Body of pancreas (tissue), 4 donors: ENCODE results near the gene PJA2.

Experiments
- CTCF ChIP-seq, 7 experiments: fragments of 450-650 bp in 4 of 7; fragments of 200-600 bp in 3 of 7; sonication (generic) in 3 of 7; IDR thresholded peaks; one replicate each; pipeline ENCODE4 v1.5.1; 2016 to 2019; ENCODE audit warnings: antibody characterized with exemption in 7 of 7
- POLR2A ChIP-seq, 3 donors: fragments of 450-650 bp; IDR thresholded peaks; one replicate each; pipeline ENCODE4 v1.6.1; 2016; ENCODE audit warnings: antibody characterized with exemption in 3 of 3, mild to moderate bottlenecking in 2 of 3

DNA sequence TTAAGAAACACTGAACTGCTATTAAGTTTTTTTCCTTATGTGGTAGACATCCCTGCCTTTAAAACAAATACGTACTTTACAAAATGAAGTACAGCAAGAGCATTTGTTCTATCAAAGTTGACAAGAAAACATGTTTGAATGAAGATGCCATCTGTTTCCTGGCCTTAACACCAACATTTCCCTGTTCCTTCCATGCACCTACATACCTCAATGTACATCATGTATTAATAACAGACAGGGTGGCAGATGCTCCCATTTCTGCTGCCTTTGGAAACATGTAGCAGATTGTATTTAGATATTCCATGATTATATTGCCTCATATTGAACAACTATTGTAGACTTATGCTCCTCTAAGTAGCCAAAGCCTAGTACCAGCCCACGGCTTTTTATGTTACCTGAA is 104.4 kb downstream of the PJA2 start:
- TF ChIP-seq POLR2A (IDR thresholded peaks at IDR 0.05) (no peak), CTCF (IDR thresholded peaks at IDR 0.05) (no peak)
